K562 (cell line): ENCODE results near the gene NCL. TPM values are rescaled to one million over a fixed set of nuclear protein-coding genes. Genes with fewer than 3 reads are reported as not detected.

Experiments
- ADNP ChIP-seq: fragments of 200-800 bp; sonication (Bioruptor generic); IDR thresholded peaks from 2 replicates; pipeline ENCODE4 v1.6.1; 2016; ENCODE audit warnings: missing genetic modification characterization, missing compliant biosample characterization
- ATF7 ChIP-seq: fragments of 450-650 bp; IDR thresholded peaks from 2 replicates; pipeline ENCODE4 v1.7.1; 2014; ENCODE audit warnings: mild to moderate bottlenecking, moderate library complexity
- CHD2 ChIP-seq: IDR thresholded peaks from 2 replicates; pipeline ENCODE4 v1.6.1; 2011; ENCODE audit warnings: low read depth, low read length
- CTBP1 ChIP-seq: fragments of 450-650 bp; IDR thresholded peaks from 2 replicates; pipeline ENCODE4 v1.6.1; 2016; ENCODE audit warnings: borderline replicate concordance
- ETV5 ChIP-seq: sonication (generic); formaldehyde crosslinking; IDR thresholded peaks from 2 replicates; pipeline ENCODE4 v1.4.0; 2020; ENCODE audit warnings: low read depth, mild to moderate bottlenecking, missing genetic modification reagents
- KDM4B ChIP-seq, 2 experiments: fragments of 450-650 bp in 1 of 2; sonication (generic) in 1 of 2; IDR thresholded peaks; 2 replicates each; pipeline ENCODE4 v1.6.1; 2016 to 2017; ENCODE audit warnings: borderline replicate concordance in 2 of 2, antibody characterized with exemption in 1 of 2, low read depth in 1 of 2, mild to moderate bottlenecking in 1 of 2
- KLF10 ChIP-seq: fragments of 250-450 bp; sonication (Bioruptor Pico); IDR thresholded peaks from 2 replicates; pipeline ENCODE4 v1.6.1; 2021; ENCODE audit warnings: matching md5 sums
- NEUROD1 ChIP-seq: fragments of 150-350 bp; IDR thresholded peaks from 2 replicates; pipeline ENCODE4 v1.6.1; 2014; ENCODE audit warnings: borderline replicate concordance, low read length, low read depth; ENCODE audit not compliant: partially characterized antibody
- NFRKB ChIP-seq: fragments of 450-650 bp; IDR thresholded peaks from 2 replicates; pipeline ENCODE4 v1.6.1; 2016; ENCODE audit warnings: low read depth
- NFXL1 ChIP-seq: fragments of 450-650 bp; formaldehyde crosslinking; IDR thresholded peaks from 2 replicates; pipeline ENCODE4 v1.4.0; 2021; ENCODE audit warnings: mild to moderate bottlenecking
- NRF1 ChIP-seq, 2 experiments: fragments of 450-650 bp; IDR thresholded peaks in 1 of 2; conservative IDR thresholded peaks in 1 of 2; 2 replicates each; pipeline ENCODE4 v1.6.1; 2014; ENCODE audit warnings: mild to moderate bottlenecking in 2 of 2
- PCBP1 ChIP-seq: fragments of 200-400 bp; formaldehyde crosslinking; IDR thresholded peaks from 2 replicates; pipeline ENCODE4 v1.6.1; 2018; ENCODE audit warnings: mild to moderate bottlenecking, low read depth, low read length; ENCODE audit not compliant: poor library complexity, severe bottlenecking
- PHF20 ChIP-seq: fragments of 450-650 bp; IDR thresholded peaks from 2 replicates; pipeline ENCODE4 v1.6.1; 2018; ENCODE audit not compliant: partially characterized antibody
- POLR2AphosphoS5 ChIP-seq: IDR thresholded peaks from 2 replicates; pipeline ENCODE4 v1.6.1; 2011; ENCODE audit warnings: mild to moderate bottlenecking, low read depth, low read length, moderate library complexity; ENCODE audit not compliant: control insufficient read depth, insufficient read depth
- PRMT5 ChIP-seq: sonication (generic); formaldehyde crosslinking; IDR thresholded peaks from 2 replicates; pipeline ENCODE4 v1.5.0; 2020; ENCODE audit warnings: missing genetic modification reagents
- PYGO2 ChIP-seq: fragments of 450-650 bp; IDR thresholded peaks from 2 replicates; pipeline ENCODE4 v1.6.1; 2016; ENCODE audit warnings: mild to moderate bottlenecking, missing genetic modification characterization, moderate library complexity, missing compliant biosample characterization
- RBBP5 ChIP-seq: fragments of 200-600 bp; sonication (generic); IDR thresholded peaks from 2 replicates; pipeline ENCODE4 v1.6.1; 2012; ENCODE audit warnings: borderline replicate concordance, mild to moderate bottlenecking, low read length, control low read depth, inconsistent platforms; ENCODE audit not compliant: insufficient read depth, poor library complexity, severe bottlenecking
- SMAD1 ChIP-seq: fragments of 150-350 bp; IDR thresholded peaks from 2 replicates; pipeline ENCODE4 v1.6.1; 2014; ENCODE audit warnings: low read length, low read depth; ENCODE audit not compliant: partially characterized antibody
- SMAD4 ChIP-seq: fragments of 250-450 bp; sonication (Bioruptor Pico); conservative IDR thresholded peaks from 2 replicates; pipeline ENCODE4 v1.8.0; 2021; ENCODE audit warnings: inconsistent platforms, mild to moderate bottlenecking, moderate library complexity
- ZBED1 ChIP-seq: IDR thresholded peaks from 2 replicates; pipeline ENCODE4 v1.6.1; 2014
- ZC3H4 ChIP-seq: sonication (generic); formaldehyde crosslinking; IDR thresholded peaks from 2 replicates; pipeline ENCODE4 v1.9.0; 2021; ENCODE audit warnings: missing genetic modification reagents, borderline replicate concordance
- ZNF232 ChIP-seq: sonication (generic); formaldehyde crosslinking; IDR thresholded peaks from 2 replicates; pipeline ENCODE4 v1.8.0; 2022; ENCODE audit warnings: mild to moderate bottlenecking, missing genetic modification reagents
- ZNF584 ChIP-seq: fragments of 200-800 bp; sonication (Bioruptor generic); IDR thresholded peaks from 2 replicates; pipeline ENCODE4 v1.6.1; 2016; ENCODE audit warnings: low read depth, mild to moderate bottlenecking, missing genetic modification characterization, missing compliant biosample characterization
- polyA plus RNA-seq, 8 experiments: library from polyadenylated mRNA; depleted of rRNA in 4 of 8; stranded (reverse) in 5 of 8; unstranded in 3 of 8; fragments of >200 nt; fragmentation: Nextera tagmentation in 2 of 8; fragmentation: Illumina TruSeq in 1 of 8; extraction: Ambion mirVana in 2 of 8; extraction: Trizol in 1 of 8; gene quantifications; 2 replicates each; pipeline versions ENCODE4 v1.2.1 to v1.2.3, GENCODE V29; 2011 to 2014; ENCODE audit warnings: inconsistent platforms in 1 of 8, missing spikeins in 1 of 8
- total RNA-seq, 7 experiments: library from RNA; depleted of rRNA in 6 of 7; stranded (reverse); fragments of >200 nt in 6 of 7; fragmentation: Illumina TruSeq in 2 of 7; extraction: Trizol in 2 of 7; gene quantifications; 2 replicates each; pipeline versions ENCODE4 v1.2.1 to v1.2.3, GENCODE V29; 2011 to 2021; ENCODE audit warnings: low replicate concordance in 1 of 7
- TF ChIP-seq, protein P1 (sequence below): sonication (generic); formaldehyde crosslinking; IDR thresholded peaks from 2 replicates; pipeline ENCODE4 v1.8.1; 2023; ENCODE audit warnings: mild to moderate bottlenecking, missing genetic modification reagents
- TF ChIP-seq, protein P2 (sequence below): sonication (generic); formaldehyde crosslinking; IDR thresholded peaks from 2 replicates; pipeline ENCODE4 v1.8.1; 2022; ENCODE audit warnings: missing genetic modification reagents

NCL gene
- total and polyA plus RNA-seq, 9 of the 15 experiments (the other 6 are each of a cell fraction or from before 2014, with no cell fraction given) = 80.9 to 732 (median 361) TPM

- TF ChIP-seq SMAD1 = no peak
- TF ChIP-seq POLR2AphosphoS5 = peak; percentile 92
- peak; percentile 19; the same call in 1 of the 2 replicates for TF ChIP-seq ATF7
- no peak for TF ChIP-seq ADNP (tag)
- TF ChIP-seq NFRKB = peak; percentile 88
- TF ChIP-seq NFXL1 (CRISPR knock-in tag) = no peak
- TF ChIP-seq PCBP1 = peak; percentile 85
- peak; percentile 56; the same call in 1 of the 2 replicates for TF ChIP-seq ZC3H4 (CRISPR knock-in tag)
- TF ChIP-seq PYGO2 (tag) = no peak
- peak; percentile 70 to 73 for TF ChIP-seq NRF1 (conservative IDR thresholded peaks at IDR 0.05 in 1 of 2, IDR thresholded peaks at IDR 0.05 in 1 of 2)
- TF ChIP-seq RBBP5 = peak; percentile 83
- no peak for TF ChIP-seq NEUROD1
- TF ChIP-seq, protein P1, sequence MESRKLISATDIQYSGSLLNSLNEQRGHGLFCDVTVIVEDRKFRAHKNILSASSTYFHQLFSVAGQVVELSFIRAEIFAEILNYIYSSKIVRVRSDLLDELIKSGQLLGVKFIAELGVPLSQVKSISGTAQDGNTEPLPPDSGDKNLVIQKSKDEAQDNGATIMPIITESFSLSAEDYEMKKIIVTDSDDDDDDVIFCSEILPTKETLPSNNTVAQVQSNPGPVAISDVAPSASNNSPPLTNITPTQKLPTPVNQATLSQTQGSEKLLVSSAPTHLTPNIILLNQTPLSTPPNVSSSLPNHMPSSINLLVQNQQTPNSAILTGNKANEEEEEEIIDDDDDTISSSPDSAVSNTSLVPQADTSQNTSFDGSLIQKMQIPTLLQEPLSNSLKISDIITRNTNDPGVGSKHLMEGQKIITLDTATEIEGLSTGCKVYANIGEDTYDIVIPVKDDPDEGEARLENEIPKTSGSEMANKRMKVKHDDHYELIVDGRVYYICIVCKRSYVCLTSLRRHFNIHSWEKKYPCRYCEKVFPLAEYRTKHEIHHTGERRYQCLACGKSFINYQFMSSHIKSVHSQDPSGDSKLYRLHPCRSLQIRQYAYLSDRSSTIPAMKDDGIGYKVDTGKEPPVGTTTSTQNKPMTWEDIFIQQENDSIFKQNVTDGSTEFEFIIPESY (CRISPR knock-in tag) = peak; percentile 63; the same call in 1 of the 2 replicates
- TF ChIP-seq CHD2 = peak; percentile 91
- 0 out of 2 replicates have a peak, but pooled peaks have one; percentile 55 for TF ChIP-seq PRMT5 (CRISPR knock-in tag)
- TF ChIP-seq ZNF232 = peak; percentile 96
- TF ChIP-seq SMAD4 = no peak
- TF ChIP-seq ZNF584 (CRISPR knock-in tag) = no peak
- peak; percentile 58 for TF ChIP-seq PHF20
- TF ChIP-seq, protein P2, sequence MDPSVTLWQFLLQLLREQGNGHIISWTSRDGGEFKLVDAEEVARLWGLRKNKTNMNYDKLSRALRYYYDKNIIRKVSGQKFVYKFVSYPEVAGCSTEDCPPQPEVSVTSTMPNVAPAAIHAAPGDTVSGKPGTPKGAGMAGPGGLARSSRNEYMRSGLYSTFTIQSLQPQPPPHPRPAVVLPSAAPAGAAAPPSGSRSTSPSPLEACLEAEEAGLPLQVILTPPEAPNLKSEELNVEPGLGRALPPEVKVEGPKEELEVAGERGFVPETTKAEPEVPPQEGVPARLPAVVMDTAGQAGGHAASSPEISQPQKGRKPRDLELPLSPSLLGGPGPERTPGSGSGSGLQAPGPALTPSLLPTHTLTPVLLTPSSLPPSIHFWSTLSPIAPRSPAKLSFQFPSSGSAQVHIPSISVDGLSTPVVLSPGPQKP (CRISPR knock-in tag) = no peak
- TF ChIP-seq KLF10 (CRISPR knock-in tag) = no peak
- 0 out of 2 replicates have a peak, but pooled peaks have one; percentile 29 for TF ChIP-seq ETV5 (CRISPR knock-in tag)
- TF ChIP-seq ZBED1 = 0 out of 2 replicates have a peak, but pooled peaks have one; percentile 43
- TF ChIP-seq CTBP1 = peak; percentile 36; the same call in 1 of the 2 replicates
- 0 out of 4 replicates have a peak, but pooled peaks of 1 of the 2 experiments have one; percentile 37 for TF ChIP-seq KDM4B (IDR thresholded peaks at IDR 0.05; ENCODE audit: borderline replicate concordance in 2 of 2, low read depth in 1 of 2)
Observed at GRCh38 chr2:231463698-231464575, at the start of gene NCL (continued).
